GM12878 (cell line): ENCODE results near the gene PLEKHA5. TPM values are rescaled to one million over a fixed set of nuclear protein-coding genes. Genes with fewer than 3 reads are reported as not detected.

ENCODE experiments used
- ATAC-seq: fragments of 200-7000 bp; cut with Tn5 transposase; 3 replicates; pipeline ENCODE4 v1.9.1; 2020; ENCODE audit warnings: mild to moderate bottlenecking, moderate library complexity
- BruUV-seq: library from RNA; stranded (reverse); fragments of 400-500 nt; replicated peaks from 2 replicates; lab custom pipeline; 2021; lab: Mats Ljungman, UMichigan
- CTCF ChIA-PET: fragments of 300-600 bp; sonication (Branson Sonifier 250); formaldehyde crosslinking; extraction: SDS; loops from one replicate; lab custom pipeline; 2021; ENCODE audit warnings: inconsistent platforms; lab: Yijun Ruan, JAX
- POLR2A ChIA-PET: fragments of 350-600 bp; formaldehyde crosslinking; extraction: SDS; loops from one replicate; lab custom pipeline; 2021; ENCODE audit warnings: inconsistent platforms; lab: Charles Lee
- RAD21 ChIA-PET: fragments of 300-600 bp; sonication (Branson Sonifier 250); formaldehyde crosslinking; loops from one replicate; lab custom pipeline; 2023; ENCODE audit warnings: antibody characterized with exemption; ENCODE audit not compliant: unreplicated experiment; lab: Charles Lee
- SMC1A ChIA-PET: fragments of 300-600 bp; sonication (Branson Sonifier 250); formaldehyde crosslinking; loops from one replicate; lab custom pipeline; 2023; ENCODE audit not compliant: unreplicated experiment, uncharacterized antibody; lab: Charles Lee
- DNase-seq: peaks from one replicate; pipeline ENCODE4 v3.0.0-alpha.2; 2011; ENCODE audit warnings: low read depth, low spot score
- FAIRE-seq: peaks from 3 replicates; lab custom pipeline; 2011; peaks lifted over from hg19 to GRCh38; lab: Jason Lieb, UNC
- H2AFZ ChIP-seq: 2 replicates; pipeline ENCODE4 v1.6.0; 2011; ENCODE audit warnings: low read depth, low read length, control low read depth; ENCODE audit not compliant: control insufficient read depth
- H3K27ac ChIP-seq: 2 replicates; pipeline ENCODE4 v1.5.1; 2011; ENCODE audit warnings: control low read depth; ENCODE audit not compliant: control insufficient read depth, insufficient read depth
- H3K27me3 ChIP-seq, 2 experiments: replicated peaks in 1 of 2; 2 replicates each; pipeline versions ENCODE4 v1.6.0 to v1.6.1; 2011; ENCODE audit warnings: low read length in 1 of 2; ENCODE audit not compliant: control insufficient read depth in 2 of 2, insufficient read depth in 2 of 2
- H3K36me3 ChIP-seq, 2 experiments: 2 replicates each; pipeline ENCODE4 v1.5.1; 2011; ENCODE audit warnings: low read length in 1 of 2; ENCODE audit not compliant: control insufficient read depth in 2 of 2, insufficient read depth in 2 of 2
- H3K4me1 ChIP-seq: 2 replicates; pipeline ENCODE4 v1.6.1; 2011; ENCODE audit warnings: mild to moderate bottlenecking, low read length, moderate library complexity, mixed read lengths; ENCODE audit not compliant: control insufficient read depth, insufficient read depth
- H3K4me2 ChIP-seq: 2 replicates; pipeline ENCODE4 v1.6.0; 2011; ENCODE audit warnings: control low read depth; ENCODE audit not compliant: control insufficient read depth, insufficient read depth
- H3K4me3 ChIP-seq: fragments of 200-600 bp; sonication (generic); 2 replicates; pipeline ENCODE4 v1.5.1; 2016
- H3K79me2 ChIP-seq: 2 replicates; pipeline ENCODE4 v1.6.0; 2011; ENCODE audit warnings: low read length; ENCODE audit not compliant: control insufficient read depth, insufficient read depth
- H3K9ac ChIP-seq: 2 replicates; pipeline ENCODE4 v1.8.0; 2011; ENCODE audit warnings: low read length, control low read depth, mixed read lengths; ENCODE audit not compliant: control insufficient read depth, insufficient read depth
- H3K9me3 ChIP-seq: replicated peaks from 3 replicates; pipeline ENCODE4 v1.5.1; 2011; ENCODE audit warnings: mild to moderate bottlenecking, low read length; ENCODE audit not compliant: control insufficient read depth, insufficient read depth
- H4K20me1 ChIP-seq: 2 replicates; pipeline ENCODE4 v1.6.0; 2011; ENCODE audit not compliant: control insufficient read depth, insufficient read depth
- BCL11A ChIP-seq: IDR thresholded peaks from 2 replicates; pipeline ENCODE4 v1.6.1; 2011; ENCODE audit warnings: low read depth, low read length
- BMI1 ChIP-seq: fragments of 450-650 bp; IDR thresholded peaks from 2 replicates; pipeline ENCODE4 v1.6.1; 2016; ENCODE audit warnings: mild to moderate bottlenecking, moderate library complexity, borderline replicate concordance
- FOXK2 ChIP-seq: fragments of 450-650 bp; IDR thresholded peaks from 2 replicates; pipeline ENCODE4 v1.6.1; 2017; ENCODE audit warnings: mild to moderate bottlenecking, moderate library complexity
- HDAC2 ChIP-seq: fragments of 200-600 bp; sonication (generic); IDR thresholded peaks from 2 replicates; pipeline ENCODE4 v1.6.1; 2017
- MTA3 ChIP-seq: IDR thresholded peaks from 2 replicates; pipeline ENCODE4 v1.6.1; 2012; ENCODE audit warnings: low read length, inconsistent platforms, borderline replicate concordance
- POU2F2 ChIP-seq: IDR thresholded peaks from 3 replicates; pipeline ENCODE4 v1.6.1; 2011; ENCODE audit warnings: low read depth, mild to moderate bottlenecking, low read length, borderline replicate concordance
- SMARCA5 ChIP-seq: fragments of 450-650 bp; IDR thresholded peaks from 2 replicates; pipeline ENCODE4 v1.6.1; 2017; ENCODE audit warnings: mild to moderate bottlenecking
- SPI1 ChIP-seq: IDR thresholded peaks from 2 replicates; pipeline ENCODE4 v1.6.1; 2011; ENCODE audit warnings: low read depth, mild to moderate bottlenecking, low read length, moderate library complexity, borderline replicate concordance; ENCODE audit not compliant: insufficient read depth
- YBX1 ChIP-seq: fragments of 450-650 bp; IDR thresholded peaks from 2 replicates; pipeline ENCODE4 v1.6.1; 2016; ENCODE audit warnings: antibody characterized with exemption
- ZBTB33 ChIP-seq: fragments of 450-650 bp; IDR thresholded peaks from 2 replicates; pipeline ENCODE4 v1.6.1; 2017; ENCODE audit warnings: mild to moderate bottlenecking
- WGBS: methylation state at CpG from one replicate; pipeline ENCODE4 v1.1.6; 2016; ENCODE audit warnings: low lambda C conversion rate; ENCODE audit not compliant: insufficient replicate concordance, insufficient coverage; ENCODE audit errors: missing lambda C conversion rate; 5-methylcytosine and 5-hydroxymethylcytosine counted together
- in situ Hi-C: fragments of 300-500 bp; cut with MboI; formaldehyde crosslinking; loops from 9 replicates; pipeline ENCODE4 v1.14.3; 2018; ENCODE audit warnings: mixed read lengths
- intact Hi-C: fragments of 100-400 bp; cut with micrococcal nuclease; formaldehyde crosslinking; loops from one replicate; pipeline ENCODE4 v1.14.2; 2022; ENCODE audit not compliant: unreplicated experiment
- polyA plus RNA-seq, 11 experiments: library from polyadenylated mRNA; depleted of rRNA in 4 of 11; unstranded in 6 of 11; stranded (reverse) in 5 of 11; fragments of >200 nt; fragmentation: Nextera tagmentation in 4 of 11; fragmentation: Illumina TruSeq in 1 of 11; extraction: Ambion mirVana in 4 of 11; extraction: Trizol in 1 of 11; gene quantifications; 1 replicate in 1 of 11; 2 replicates in 10 of 11; pipeline versions ENCODE4 v1.2.1 to v1.2.3, GENCODE V29; 2011 to 2016; ENCODE audit warnings: inconsistent platforms in 2 of 11, missing spikeins in 2 of 11, low read depth in 1 of 11
- total RNA-seq, 4 experiments: library from RNA; depleted of rRNA in 3 of 4; stranded (reverse); fragments of >200 nt in 3 of 4; fragmentation: Illumina TruSeq in 1 of 4; extraction: Trizol in 1 of 4; gene quantifications; 2 replicates each; pipeline versions ENCODE4 v1.2.1 to v1.2.3, GENCODE V29; 2013 to 2021

The PLEKHA5 gene
- total and polyA plus RNA-seq, 10 of the 15 experiments (the other 5 are each of a cell fraction or from before 2014, with no cell fraction given): 0.09 to 0.33 (median 0.18) TPM; not detected in 3

GRCh38 chr12:19245666-19246065 lies 116.1 kb downstream of the PLEKHA5 start:
- Histone ChIP-seq H3K27me3 (no peaks in the 10 kb centered on the region), H4K20me1 (no peaks in the 10 kb centered on the region), H3K4me3 (no peak overlapping the region), H3K79me2 (no peaks in the 10 kb centered on the region), H3K4me1 (no peaks in the 10 kb centered on the region)
- DNase-seq (no peak), ATAC-seq (no peak)
- no TSS peak for BruUV-seq
- 47% methylated on average over 4 of the region's 7 CpGs for WGBS
- RAD21 ChIA-PET: interaction anchor here (0.6 kb wide), 1 partner anchor 68 kb away, joined by 3 read pairs; no protein-coding TSS in a partner anchor
- TF ChIP-seq HDAC2: no peak
- no peak for TF ChIP-seq SMARCA5
- TF ChIP-seq BCL11A: no peak
- TF ChIP-seq BMI1: no peak
- TF ChIP-seq MTA3: no peak
- TF ChIP-seq YBX1: no peak
- no peak for TF ChIP-seq FOXK2
- no peak for TF ChIP-seq SPI1
- no peak for TF ChIP-seq POU2F2
- no peak for TF ChIP-seq ZBTB33
- TF ChIP-seq, all 136 proteins: peak for 0
- no peak overlapping the region for H3K4me2 ChIP-seq
- POLR2A ChIA-PET: no interaction called here
- FAIRE-seq: no peak
- H3K9me3 ChIP-seq: no peaks in the 10 kb centered on the region
- no peak overlapping the region for H2AFZ ChIP-seq
- CTCF ChIA-PET: no interaction called here
- no peaks in the 10 kb centered on the region for H3K36me3 ChIP-seq
- in situ Hi-C loops: no loop called here
- H3K27ac ChIP-seq: no peak overlapping the region
- H3K9ac ChIP-seq: no peak overlapping the region
- intact Hi-C loops: no loop called here
- SMC1A ChIA-PET: no interaction called here
